Esophagus squamous epithelium (tissue), 4 donors: ENCODE measurements around the gene WDR54.

Experiments
- CTCF ChIP-seq, 6 experiments: fragments of 450-650 bp in 4 of 6; fragments of 200-600 bp in 2 of 6; sonication (generic) in 2 of 6; IDR thresholded peaks; one replicate each; pipeline ENCODE4 v1.5.1; 2016 to 2019; ENCODE audit warnings: antibody characterized with exemption in 6 of 6, mild to moderate bottlenecking in 4 of 6, moderate library complexity in 4 of 6
- POLR2A ChIP-seq, 4 donors: fragments of 450-650 bp; IDR thresholded peaks; one replicate each; pipeline ENCODE4 v1.6.1; 2017; ENCODE audit warnings: antibody characterized with exemption in 4 of 4, mild to moderate bottlenecking in 4 of 4, moderate library complexity in 3 of 4

DNA sequence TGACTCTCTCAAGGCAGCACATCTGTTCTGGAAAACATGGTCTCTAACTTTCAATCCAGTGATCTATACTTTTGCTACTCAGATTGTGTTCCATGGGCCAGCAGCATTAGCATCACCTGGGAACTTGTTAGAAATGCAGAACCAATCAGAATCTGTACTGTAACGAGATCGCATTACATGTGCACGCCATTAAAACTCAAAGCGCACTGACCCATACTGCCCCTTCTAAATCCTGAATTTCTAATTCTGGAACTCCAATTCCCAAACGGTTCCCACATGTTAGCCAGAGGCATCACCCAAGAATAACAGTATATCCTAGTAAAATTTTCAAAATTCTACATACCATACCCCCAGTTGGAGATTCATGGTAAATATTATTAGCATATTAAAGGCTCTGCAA lies 30.9 kb upstream of the WDR54 start:
- TF ChIP-seq CTCF (IDR thresholded peaks at IDR 0.05) (no peak), POLR2A (IDR thresholded peaks at IDR 0.05) (no peak)
